ENCODE measurements around the gene HAPLN2.
A peak's percentile ranks its signal among the peaks of the same experiment; 100 is the strongest.
"Not testable (repeated sequence)": the region's sequence is repeated elsewhere in the genome, so short reads cannot be mapped to it uniquely, and the experiment has no call there.

HAPLN2 gene

DNA sequence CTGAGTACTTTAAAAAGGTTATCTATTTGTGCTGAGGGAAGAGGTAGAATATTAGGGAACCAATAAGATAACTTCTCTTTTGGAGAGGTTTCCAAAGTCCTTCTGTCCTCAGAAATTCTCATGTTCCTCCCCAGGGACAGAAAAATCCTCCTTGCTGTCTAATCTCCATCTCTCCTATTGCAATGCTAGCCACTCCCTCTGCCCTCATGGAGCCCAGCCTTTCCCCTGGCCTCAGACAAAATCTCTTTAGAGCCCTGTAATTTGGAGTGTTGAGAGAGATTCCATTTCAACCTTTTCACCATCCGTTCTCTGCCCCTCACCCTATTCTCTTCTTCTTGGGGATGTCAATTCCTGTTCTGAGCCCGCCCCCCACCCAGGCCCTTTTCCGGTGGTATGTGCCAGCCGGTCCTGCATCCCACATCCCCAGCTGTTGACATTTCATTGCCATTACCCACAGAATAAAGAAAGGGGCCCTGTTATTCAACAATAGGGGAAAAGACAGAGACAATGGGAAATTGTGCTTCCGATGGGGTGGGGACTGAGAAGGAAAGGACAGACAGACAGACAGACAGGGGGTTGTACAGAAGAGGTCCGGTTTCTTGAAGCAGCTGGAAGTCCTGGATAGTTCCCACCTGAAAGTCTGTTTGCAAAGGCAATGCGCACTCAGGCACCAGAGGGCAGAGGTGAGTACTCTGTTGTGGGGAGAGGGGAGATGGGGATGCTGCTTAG is at the start of gene HAPLN2:
Gene HAPLN2, plus strand, starts transcription at position 563 of the 729 bp plus-strand sequence. CDS start 4,076 bp downstream, outside the sequence.
- no peak for DNase-seq (ENCODE audit: low spot score)

DNA sequence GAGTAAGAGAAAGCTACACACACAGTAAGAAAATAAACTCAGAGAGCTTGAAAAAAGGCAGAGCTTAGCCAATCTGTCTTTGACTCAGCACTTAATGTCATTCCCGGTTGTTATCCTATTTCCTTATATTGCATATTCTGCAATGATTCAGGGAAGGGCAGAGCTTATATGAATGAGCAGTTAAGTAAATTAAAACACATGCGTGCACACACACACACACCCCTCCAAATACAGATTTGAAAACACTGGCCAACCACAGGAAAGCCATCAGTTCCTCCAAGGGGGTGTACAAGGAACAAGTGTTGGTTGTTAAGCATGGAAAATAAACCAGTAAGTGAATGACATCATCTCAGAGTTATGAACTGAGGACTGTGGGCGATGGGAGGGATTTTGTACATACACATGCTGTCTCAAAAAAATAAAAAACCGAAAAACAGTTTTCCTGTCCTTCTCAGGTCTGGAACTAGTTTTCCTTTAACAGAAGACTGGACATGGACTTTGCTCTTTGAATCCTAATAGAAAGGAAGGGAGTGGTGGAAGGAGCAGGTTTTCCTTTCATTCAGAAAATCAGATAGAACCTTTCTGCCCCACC is 47.9 kb upstream of the HAPLN2 start:
- DNase-seq (ENCODE audit: low spot score) = no peak

DNA sequence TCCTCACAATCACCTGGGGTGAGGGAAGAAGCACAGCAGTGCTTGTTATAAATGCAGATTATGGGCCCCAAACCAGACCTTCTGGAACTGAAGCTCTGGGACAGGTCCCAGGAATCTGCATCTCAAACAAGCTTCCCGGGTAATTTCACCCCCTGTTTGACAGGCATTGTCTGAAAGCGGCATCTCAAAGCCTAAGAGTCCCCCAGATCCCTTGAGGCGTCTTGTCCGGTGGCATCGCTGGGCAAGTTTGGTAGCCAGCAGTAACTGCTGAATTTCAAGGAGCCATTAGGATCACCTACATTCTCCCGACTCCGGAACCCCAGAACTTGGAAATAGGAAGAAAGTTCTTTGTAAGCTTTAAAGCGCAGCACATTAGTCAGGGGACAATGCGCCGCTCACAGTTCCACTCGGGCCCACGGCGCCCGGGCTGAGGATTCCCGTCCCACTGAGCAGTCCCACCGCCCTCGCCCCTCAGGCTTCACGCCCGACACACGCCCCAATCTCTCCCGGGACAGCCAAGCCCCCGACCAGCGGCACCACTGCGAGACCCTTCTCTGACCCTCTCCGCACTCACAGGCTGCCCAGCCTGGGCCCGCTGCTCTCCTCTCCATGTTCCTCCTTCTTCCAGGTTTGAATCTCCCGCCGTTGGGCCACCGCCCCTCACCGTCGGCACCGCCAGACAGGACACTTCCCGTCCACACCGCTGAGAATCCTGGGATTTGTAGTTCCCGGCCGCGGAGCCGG is 47.1 kb upstream of the HAPLN2 start, which contains the start of gene IQGAP3:
Gene IQGAP3, minus strand, starts transcription at position 647 of the 744 bp plus-strand sequence. Its CDS starts 36 bp downstream, at position 611.
- DNase-seq (ENCODE audit: low spot score) = peak; percentile 77

DNA sequence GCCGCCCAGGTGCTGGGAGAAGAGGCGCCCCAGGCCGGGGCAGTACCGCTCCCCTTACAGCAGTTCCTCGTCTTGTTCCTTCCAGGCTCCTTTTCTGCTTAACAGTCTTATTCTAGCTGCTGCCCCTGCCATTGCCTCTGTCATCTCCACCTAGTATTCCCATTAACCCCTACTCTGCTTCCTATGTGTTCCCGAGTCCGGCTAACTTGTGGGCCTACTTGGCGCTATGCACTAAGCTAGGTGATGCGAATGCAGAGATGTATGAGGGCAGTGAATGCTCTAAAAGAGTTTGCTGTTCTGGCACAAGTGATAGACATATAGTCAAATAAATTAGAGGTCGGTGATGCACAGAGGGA is 46.6 kb upstream of the HAPLN2 start:
- DNase-seq (ENCODE audit: low spot score) = no peak

DNA sequence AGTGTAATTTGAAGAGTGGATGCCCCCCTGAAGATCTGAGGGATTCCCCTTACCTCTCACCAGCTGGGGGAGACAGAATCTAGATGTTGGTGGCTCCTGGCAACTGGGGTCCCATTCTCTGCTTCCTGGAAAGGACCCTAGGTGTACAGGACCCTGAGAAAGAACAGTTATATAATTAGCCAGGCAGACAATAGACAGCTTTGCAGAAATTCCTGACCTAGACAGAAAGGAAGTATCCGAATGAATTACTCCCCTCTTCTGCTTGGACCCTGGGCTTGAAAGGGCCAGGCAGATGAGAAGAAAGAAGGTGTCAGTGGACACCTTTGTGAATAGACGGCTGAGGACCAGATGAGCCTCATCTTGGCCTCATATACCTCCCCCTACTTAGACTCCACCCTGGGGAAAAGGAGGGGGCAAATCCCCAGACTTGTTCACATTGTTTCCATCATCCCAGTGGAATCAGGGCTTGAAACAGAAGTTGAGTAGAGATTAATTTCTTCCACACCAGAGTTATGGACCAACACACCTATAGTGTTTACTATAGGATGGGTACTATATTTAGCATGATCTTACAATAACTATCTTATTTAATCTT is 45.1 kb upstream of the HAPLN2 start:
- DNase-seq (ENCODE audit: low spot score) = no peak

DNA sequence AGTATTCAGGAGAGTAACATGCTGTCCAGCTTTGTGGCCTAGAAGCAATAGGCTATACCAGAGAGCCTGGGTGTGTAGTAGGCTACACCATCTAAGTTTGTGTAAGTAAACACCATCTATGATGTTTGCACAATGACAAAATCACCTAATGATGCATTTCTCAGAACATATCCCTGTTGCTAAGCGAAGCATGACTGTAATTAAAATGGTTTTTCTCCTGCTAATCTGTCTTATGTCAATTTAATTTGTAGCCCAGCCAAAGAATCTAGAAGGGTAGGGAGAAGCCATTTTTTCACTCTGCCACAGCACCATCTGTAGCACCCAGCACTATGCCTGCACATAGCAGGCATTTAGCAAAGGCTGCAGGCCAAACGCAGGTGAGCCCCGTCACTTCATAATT is 41.7 kb upstream of the HAPLN2 start:
- DNase-seq (ENCODE audit: low spot score) = no peak

DNA sequence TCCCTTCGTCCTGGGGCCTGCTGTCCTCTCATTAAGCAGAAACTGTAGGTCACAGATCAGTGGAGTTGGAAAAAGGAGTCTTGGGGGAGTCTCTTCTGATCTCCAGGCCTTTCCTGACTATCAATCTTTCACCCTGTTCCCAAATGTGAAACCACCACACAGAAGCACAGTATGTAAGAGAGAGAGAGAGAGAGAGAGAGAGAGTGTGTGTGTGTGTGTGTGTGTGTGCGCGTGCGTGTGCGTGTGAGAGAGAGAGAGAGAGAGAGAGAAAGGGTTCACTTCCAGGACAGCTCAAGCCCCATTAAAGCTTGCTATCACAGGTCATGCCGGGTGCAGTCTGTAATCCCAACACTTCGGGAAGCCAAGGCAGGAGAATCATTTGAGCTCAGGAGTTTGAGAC is 41.2 kb upstream of the HAPLN2 start:
- DNase-seq (ENCODE audit: low spot score) = no peak

DNA sequence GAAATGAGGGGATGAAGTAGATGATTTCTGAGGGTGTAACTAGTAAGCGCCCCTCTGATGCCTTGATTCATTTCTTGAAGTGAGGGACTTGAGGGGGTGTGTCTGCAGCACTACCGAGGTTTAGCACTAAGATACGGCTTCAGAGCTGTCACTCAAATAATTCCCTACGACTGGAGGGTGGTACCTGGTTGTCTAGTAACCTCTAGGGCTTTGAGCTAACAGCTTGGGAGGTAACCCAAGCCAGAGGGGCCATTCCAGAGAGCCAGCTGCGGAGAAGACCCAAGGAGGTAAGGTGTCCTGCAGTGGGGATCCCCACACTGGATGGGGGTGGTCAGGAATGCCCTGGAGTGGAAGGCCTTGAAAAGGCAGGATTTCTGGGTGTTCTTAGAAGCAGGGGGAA is 39.7 kb upstream of the HAPLN2 start, which contains the start of gene TTC24:
Gene TTC24, plus strand, starts transcription at position 252 of the 400 bp plus-strand sequence. CDS start 1,642 bp downstream, outside the sequence.
- no peak for DNase-seq (ENCODE audit: low spot score)

DNA sequence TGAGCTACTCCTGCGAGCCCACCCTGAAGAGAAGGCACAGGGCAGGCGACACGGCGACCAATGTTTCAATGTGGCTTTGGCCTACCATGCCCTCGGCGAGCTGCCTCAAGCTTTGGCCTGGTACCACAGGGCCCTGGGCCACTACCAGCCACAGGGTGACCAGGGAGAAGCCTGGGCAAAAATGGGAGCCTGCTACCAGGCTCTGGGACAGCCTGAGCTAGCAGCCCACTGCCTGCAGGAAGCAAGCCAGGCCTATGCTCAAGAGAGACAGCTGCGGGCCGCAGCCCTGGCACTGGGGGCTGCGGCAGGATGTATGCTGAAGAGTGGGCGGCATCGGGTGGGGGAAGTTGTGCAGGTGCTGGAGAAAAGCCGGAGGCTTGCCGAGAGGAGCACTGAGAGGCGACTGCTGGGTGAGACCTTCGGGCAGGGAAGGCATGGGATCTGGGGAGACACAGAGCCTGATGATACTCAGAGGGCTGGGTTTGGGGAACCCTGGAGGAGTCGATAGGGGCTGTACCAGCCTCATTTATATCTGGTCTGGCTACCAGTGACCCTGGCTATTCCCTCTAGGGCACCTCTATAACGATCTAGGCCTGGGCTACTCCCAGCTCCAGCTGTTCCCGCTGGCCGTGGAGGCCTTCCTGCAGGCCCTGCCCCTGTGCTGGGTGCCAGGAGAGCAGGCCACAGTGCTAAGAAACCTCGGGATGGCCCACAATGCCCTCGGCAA is 37.4 kb upstream of the HAPLN2 start:
- DNase-seq (ENCODE audit: low spot score) = no peak

DNA sequence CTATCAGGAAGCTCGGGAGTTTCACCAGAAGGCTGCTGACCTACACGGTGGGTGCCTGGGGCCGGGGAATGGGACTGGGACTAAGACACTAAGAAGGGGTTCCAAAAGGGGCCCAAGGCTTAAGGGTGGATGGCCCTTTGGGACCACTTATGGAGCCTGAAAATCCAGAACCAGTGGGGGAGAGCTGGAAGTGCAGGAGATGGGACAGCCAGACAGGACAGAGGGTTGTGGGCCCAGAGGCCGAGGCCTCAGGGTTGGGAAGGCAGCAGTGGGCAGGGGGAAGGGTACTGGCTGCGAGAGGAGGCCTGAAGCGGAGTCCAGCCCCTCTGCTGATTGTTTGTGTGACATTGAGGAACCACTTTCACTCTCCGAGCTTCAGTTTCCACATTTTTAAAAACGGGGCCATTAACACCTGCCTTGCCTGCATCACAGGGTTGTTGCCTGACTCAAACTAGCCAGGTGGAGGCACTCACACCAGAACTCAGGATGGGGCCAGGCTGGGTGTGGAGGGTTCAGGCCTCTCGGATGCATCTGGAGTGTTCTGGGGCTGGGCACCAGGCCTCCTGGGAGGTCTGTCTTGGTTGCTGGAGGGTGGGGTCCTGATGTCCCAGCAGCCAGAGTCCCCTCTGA is 36.7 kb upstream of the HAPLN2 start:
- DNase-seq (ENCODE audit: low spot score) = no peak

DNA sequence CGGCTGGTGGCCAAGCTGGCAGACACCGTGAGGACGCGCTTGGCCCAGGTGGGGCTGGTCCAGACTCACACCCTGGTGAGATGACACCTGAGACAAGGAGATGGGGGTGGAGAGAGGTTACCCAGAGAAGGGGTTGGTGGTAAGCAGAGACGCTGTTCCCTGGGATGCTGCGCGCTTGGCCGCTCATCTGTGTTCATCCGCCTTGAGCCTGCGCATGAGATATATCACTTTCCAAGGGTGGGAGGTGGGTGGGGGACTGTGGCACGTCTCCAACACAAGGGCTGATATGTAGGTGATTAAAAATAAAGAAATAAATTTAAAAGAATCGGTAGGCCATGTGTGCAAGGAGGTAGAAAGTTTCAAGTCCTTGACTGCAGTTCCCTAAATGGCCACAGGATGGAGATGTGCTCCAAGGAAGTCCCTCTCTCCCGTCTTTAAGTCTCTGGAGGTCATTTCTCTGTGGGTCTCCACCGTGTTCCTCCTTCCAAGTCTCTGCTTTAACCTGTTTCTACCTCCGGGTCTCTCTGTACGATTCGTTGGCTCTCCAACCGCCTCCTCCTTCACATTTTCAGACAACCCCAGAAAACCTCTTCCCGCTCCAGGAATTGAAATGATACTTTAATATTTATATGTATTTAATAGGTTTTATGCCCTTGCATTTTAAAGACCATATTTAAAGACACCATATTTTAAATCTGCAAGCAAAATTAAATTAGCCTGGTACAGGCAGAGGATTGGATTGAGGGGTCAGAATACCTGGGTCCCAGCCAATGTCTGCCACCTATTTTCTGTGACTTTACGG is 35.2 kb upstream of the HAPLN2 start:
- DNase-seq (ENCODE audit: low spot score) = peak; percentile 80

DNA sequence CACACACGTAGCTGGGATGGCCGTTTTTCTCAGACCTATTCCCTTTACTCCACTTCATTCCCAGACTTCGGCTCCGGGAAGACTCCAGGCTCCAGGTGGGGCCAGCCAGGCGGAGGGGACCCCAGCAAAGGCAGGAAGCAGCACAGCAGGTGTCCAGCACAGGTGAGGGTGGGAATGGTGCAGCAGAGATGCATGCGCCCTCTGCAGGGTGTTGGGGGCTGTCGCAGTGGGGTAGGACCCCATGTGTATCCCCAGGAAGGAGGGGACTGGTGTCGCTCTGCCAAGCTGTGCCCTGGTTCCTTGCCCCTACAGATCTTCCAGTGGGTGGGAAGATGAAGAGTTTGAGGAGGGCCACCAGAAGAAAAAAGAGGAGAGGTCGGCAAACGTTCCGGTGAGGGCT is 34.4 kb upstream of the HAPLN2 start:
- DNase-seq (ENCODE audit: low spot score) = no peak

DNA sequence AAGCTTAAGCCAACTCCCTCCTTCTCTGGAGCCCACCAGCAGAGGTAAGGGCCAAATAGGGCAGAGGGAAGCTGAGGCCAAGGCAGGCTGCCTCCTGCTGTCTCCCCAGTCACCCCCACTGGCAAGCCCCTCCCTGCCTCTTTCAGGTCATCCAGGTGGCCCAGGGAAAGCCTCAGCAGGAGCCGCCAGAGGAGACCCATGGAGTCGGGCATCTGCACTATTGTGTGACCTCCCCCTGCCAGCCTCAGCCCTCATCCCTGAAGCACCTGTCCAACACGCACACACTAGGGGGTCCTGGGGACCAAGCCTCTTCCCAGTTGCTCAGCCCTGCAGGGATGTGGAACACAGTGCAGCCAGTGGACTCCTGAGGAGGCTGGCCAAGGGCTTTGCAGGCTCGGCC is 32.9 kb upstream of the HAPLN2 start:
- DNase-seq (ENCODE audit: low spot score) = no peak

DNA sequence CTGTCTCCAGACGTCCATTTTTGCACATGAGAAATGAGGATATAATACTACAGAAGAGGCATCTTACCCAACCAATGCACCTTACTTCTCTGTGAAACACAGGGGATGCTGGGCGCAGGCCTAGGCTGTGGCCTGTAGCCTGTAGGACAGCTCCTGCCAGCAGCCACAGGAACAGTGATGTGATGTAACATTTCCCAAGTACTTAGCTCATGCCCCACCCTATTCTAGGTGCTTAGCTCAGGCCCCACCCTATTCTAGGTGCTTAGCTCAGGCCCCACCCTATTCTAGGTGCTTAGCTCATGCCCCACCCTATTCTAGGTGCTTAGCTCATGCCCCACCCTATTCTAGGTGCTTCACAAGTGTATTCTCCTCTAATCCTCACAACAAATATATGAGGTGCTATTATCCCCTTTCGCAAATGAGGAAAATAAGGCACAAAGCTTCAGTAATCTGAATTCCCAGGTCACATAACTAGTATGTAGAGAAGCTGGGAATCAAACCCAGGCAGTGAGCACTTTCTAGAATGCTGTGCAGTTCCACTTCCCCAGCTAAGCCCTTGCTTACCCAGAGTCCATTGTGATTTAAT is 32.2 kb upstream of the HAPLN2 start:
- DNase-seq (ENCODE audit: low spot score) = no peak

DNA sequence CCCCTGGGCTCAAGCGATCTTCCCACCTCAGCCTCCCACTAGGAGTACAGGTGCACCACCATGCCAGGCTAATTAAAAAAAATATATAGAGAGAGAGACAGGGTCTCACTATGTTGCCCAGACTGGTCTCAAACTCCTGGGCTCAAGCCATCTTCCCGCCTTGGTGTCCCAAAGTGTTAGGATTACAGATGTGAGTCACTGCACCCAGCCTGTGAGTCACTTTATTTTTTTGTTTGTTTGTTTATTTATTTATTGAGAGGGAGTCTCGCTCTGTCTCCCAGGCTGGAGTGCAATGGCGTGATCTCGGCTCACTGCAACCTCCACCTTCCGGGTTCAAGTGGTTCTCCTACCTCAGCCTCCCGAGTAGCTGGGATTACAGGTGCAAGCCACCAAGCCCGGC is 31.3 kb upstream of the HAPLN2 start:
- DNase-seq (ENCODE audit: low spot score) = not testable (repeated sequence)

DNA sequence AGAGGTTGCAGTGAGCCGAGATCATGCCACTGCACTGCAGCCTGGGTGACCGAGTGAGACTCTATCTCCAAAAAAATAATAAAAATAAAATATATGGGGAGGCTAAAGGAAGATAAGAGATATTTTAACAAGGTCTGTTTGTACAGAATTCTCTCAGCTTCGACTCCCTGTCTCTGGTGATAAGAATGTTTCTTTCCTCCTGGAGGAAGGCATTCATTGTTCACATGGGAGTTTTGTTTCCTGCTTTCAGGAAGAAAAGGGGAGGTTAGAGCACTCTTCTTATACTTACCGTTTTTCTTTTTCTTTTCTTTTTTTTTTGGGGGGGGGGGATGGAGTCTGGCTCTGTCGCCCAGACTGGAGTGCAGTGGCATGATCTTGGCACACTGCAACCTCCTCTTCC is 29.7 kb upstream of the HAPLN2 start:
- no peak for DNase-seq (ENCODE audit: low spot score)

DNA sequence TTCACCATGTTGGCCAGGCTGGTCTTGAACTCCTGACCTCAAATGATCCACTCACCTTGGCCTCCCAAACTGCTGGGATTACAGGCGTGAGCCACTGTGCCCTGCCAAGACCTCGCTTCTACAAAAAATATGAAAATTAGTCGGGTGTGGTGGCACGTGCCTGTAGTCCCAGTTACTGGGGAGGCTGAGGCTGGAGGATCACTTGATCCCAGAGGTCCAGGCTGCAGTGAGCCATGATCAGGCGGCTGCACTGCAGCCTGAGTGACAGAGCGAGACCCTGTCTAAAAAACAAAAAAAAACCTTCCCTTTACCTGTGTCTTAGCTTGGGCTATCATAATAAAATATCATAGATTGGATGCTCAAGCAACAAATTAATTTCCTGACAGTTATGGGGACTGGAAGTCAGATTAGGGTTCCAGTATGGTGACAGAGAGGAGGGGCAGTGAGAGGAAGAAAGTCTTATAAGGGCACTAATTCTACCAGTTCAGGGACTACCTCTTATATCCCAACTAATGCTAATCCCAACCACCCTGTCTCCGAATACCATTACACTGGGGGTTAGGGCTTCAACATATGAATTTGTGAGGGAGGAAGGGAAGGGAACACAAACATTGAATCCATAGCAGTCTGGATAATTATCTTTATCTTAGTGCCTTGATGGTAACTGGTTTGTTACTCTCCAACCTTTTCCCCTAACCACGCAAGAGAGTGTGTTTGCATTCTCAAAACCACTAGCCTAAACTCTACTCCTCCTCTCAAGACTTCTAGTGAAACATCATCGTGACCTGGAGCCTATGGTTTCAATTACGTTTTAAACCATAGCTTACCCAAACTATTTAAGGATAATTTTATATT is 28.7 kb upstream of the HAPLN2 start:
- no peak for DNase-seq (ENCODE audit: low spot score)

DNA sequence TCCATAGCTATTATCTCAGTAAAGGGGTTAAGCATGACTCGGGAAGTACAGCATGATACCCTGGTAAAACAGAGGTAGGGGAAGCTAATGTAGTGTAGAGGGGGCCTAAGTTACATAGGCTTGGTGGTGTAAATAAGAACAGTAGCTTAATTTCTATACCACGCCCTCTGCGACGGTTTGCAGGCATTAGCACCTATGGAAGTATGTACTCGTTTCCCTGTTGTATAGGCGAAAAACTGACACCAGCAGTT is 28.1 kb upstream of the HAPLN2 start:
- no peak for DNase-seq (ENCODE audit: low spot score)

DNA sequence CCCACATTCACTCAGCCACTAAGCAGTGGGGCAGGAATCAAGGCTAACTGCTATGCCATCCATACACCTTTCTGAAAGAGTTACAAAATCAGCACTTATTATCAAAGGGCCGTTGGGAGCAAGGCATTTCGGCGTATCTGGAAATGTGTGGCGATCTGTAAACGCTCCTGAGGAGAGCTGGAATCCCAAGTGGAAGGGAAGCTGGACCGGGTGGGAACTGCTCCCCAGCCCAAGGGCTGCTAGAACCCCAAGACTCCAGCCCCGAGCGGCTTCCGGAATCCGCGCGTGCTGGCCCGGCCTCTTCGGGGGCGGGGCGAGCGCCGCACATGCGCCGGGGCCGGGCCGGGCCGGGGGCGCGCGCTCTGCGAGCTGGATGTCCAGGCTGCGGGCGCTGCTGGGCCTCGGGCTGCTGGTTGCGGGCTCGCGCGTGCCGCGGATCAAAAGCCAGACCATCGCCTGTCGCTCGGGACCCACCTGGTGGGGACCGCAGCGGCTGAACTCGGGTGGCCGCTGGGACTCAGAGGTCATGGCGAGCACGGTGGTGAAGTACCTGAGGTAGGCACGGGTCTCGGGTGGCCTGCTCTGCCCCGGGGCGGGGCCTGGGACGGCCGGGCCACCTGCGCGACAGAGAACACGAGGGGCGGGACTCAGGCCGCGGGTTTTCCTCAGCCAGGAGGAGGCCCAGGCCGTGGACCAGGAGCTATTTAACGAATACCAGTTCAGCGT is 27.6 kb upstream of the HAPLN2 start, which contains the start of gene NAXE:
Gene NAXE, plus strand, starts transcription at position 345 of the 726 bp plus-strand sequence. Its CDS starts 29 bp downstream, at position 374.
- DNase-seq (ENCODE audit: low spot score) = peak; percentile 66
